HK-2 (cell line): ENCODE data around the gene NGB.

Experiments used
- DNase-seq: peaks from one replicate; pipeline ENCODE4 v3.0.0-alpha.2; 2018; ENCODE audit not compliant: unreplicated experiment

NGB gene

DNA sequence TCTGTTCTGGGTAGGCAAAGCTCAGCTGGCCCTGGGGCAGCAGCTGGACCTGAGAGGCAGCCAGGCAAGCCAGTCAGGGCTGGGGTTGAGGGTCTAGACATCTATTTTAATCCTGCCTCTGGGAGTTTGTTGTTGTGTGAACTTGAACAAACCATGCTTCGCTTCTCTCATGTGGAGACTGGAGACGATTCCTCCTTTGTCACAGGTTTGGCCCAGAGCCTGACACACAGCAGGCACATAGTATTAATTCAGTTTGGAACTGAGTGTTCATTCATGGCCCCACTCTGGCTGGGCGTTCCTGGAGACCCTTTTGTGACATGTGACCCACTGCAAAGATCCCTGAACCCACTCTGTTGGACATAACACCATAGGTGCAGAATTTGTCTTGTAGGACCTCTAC lies 39.3 kb downstream of the NGB start:
- no peak for DNase-seq

DNA sequence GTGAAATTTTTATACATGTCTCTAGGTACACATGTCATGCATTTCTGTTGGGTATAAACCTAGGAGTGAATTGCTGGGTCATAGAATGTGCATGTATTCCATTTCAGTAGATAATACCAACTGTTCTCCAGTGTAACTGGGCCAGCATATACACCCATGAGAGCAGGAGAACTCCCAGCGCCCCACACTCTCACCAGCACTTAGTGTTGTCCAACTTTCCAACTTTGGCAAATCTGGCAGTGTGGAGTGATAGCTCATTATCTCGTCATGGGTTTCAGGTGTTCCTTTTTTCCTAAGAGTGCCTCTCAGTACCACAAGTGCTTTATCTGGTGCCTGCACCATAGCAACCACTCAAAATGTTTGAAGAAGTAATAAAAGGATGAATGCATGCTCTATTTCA lies 40.1 kb downstream of the NGB start:
- no peak for DNase-seq

DNA sequence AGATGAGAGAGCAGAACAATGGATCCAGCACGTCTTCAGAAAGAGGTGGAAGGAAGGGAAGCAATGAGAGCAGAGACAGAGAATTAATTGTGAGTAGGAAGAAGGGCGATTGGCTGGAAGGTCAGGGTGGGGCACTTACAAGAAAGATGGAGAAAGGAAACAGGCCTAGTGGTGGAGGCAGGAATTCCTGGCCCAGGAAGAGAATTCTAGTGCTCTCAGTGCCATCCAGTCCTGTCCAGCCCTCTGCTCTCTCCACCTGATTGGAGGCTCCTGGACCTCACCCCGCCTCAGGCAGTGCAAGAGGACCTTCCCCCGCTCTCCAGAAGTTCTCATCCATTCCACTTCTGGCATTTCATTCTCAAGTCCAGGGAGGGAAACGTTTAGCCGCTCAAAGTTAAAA lies 43.0 kb downstream of the NGB start:
- no peak for DNase-seq

DNA sequence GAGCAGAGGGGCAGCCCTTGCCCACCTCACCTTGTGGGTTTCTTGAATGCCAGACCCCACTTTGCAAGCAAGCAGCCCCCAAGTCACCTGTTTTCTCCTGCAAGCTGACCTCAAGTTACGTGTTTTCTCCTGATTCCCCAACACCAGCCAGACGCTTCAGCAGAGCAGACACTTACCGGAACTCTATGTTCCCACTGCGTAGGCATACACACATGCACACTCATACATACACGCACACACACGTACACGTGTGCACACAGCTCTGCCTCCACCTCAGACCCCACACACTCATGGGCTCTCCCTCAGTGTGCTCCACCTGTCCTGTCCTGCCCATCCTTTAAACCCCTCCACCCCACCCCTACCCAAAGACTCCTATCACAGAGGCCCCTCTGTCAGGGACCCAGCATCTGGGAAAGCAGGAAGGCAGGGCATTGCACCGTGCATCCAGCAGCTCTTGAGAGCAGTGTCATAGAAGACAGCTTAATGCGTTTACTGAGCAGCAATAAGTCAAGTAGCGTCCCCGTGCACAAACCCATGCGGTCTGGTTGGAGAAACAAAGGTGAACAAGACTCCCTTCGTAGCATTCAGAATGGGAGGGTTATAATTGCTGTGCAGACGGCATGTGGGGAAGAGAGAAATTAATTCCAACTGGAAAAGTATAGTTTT lies 45.0 kb downstream of the NGB start:
- no peak for DNase-seq

DNA sequence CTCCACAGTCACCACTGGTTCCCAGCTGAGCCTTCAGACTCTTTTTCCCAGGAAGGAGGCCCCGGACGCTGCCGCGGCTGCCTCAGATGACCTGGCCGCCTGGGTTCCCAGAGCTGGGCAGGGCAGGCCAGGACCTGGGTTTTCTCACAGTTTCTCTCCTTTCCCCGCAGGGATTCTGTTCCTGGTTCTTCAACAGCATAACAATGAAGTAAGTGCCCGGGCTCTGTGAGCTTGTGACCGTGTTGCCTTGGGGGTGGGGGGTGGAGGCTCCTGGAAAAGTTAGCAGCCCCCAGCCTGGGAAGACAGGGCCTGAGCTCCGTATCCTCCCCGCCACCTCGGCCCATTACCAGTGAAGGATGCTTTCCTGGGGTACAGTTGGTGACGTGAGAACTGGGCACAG lies 45.8 kb downstream of the NGB start:
- no peak for DNase-seq

DNA sequence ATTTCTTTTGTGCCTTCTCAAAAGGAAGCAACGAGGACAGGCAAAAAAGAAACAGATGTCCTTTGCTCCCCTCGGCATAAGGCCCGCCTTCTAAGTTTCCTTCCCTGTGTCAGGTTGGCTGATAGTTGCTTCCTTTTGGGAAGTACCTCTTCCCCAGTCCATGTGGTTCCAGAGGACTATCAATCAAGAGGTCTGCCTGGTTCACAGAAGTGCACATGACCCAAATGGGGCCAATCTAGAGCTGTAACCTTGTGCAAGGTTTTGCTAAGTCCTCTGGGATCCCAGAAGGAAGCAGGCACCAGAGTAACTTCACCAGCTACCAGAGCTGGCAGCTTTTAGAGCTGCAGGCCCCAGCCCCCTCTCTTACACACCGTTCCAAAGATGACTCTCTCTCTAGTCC lies 46.8 kb downstream of the NGB start:
- DNase-seq = no peak

DNA sequence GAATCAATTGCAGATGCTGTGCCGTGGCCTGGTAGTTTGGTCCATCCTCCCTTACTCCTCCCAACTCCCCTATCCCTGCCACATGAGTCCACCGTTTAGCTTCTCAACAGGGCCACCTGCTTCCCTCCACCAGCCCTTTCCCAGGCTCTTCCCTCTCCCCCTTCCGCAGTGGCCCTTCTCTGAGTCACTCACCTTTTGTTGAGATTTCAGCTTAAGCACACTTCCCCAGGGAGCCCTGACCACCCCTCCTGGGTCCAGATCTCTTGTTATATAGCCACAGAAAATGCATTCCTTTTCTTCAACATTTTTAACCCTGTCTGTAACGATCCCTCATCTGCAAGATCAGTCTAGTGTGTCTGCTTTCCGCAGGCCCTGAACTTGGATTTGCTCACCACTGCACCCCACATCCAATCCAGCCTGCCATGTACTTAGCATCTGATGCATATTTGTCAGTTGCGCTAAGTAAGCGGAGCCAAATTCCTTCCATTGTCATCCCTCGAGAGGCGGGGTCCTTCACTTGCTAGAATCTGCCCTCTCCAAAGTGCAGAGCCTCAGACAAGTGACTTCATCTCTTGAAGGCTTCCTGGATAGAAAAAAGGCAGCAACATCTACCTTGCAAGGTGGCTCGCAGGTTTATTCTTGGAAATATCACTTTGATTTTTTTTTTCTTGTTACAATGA lies 48.3 kb downstream of the NGB start:
- DNase-seq = no peak

DNA sequence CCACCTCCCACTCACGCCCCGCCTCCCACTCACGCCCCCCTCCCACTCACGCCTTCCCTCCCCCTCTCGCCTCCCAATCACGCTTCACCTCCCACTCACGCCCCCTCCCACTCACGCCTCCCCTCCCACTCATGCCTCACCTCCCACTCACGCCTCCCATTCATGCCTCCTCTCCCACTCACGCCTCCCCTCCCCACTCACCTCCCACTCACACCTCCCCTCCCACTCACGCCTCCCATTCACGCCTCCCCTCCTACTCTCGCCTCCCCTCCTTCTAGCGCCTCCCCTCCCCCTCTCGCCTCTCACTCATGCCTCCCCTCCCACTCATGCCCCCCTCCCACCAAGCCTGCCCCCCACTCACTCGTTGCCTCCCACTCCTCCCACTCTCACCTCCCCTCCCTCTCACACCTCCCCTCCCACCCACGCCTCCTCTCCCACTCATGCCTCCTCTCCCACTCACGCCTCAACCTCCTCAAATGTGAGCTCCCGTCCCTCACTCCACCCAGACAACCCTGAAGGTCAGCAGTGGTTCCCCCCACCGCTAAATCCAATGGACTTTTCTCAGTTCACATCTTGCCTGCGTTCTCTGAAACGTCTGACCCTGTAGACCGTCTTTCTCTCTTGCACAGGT lies 49.6 kb downstream of the NGB start:
- DNase-seq = no peak

DNA sequence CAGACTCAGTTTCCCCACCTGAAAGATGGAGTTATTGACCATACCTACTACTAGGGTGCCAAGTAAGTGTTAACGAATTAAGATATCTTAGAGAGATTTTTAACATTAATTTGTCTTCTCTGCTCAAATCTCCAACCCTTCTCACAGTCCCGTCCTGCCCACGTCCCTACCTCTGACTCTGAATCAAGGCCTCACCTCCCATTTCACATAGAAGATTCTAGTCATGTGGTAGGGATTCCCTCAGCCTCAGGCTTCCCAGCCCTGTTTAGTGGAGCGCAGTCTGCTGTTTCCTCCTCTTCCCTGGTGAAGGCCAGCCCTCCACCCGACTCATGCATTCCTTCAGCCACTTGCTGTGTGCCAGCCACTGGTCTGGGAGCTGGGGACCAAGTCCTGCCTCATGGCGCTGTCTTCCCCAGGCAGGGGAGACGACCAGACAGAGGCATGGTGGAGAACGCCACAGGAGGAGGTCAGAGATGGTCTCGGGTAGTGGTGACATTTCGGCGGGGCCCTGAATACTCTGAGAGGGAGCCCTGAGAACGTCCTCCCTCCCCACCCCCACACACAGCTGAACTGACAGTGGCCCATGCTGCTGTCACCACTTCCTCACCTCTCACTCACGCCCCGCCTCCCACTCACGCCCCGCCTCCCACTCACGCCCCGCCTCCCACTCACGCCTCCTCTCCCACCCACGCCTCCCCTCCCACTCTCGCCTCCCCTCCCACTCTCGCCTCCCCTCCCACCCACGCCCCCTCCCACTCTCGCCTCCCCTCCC lies 50.6 kb downstream of the NGB start:
- peak; percentile 19 for DNase-seq

DNA sequence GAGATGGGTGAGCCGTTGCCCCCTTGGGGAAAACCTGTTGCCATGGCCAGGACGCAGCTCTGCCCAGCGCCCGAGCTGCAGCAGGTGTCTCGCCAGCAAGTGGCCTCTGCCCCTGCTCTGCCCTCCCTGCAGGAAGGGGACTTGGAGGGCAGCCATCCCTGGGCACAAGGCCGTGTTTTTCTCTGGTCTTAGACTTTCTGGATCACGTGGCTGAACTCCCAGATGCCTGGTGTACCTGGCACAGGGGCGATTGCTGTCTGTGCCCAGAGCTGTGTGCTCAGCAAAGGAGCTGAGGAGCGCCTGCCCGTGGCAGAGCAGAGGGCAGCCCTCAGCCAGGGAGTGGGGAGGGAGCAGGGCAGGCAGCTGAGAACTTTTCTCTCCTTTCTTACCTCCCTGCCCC lies 51.4 kb downstream of the NGB start:
- DNase-seq = no peak

DNA sequence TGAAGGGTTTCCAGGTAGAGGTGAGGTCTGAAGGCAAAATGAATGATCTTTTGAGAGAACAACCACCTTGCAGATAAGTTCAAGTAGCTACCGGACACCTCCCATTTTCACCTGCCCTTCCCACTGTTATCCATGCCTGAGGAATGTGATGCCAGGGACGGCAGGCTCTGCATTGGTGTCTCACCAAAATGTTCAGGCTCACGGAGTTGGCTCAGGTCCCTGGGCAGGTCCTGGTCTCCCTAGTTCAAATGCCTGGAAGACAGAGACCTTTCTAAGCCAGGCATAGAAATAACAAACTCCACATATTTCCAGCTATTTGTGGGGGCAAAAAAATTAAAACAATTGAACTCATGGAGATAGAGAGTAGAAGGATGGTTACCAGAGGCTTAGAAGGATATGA lies 53.5 kb downstream of the NGB start:
- DNase-seq = no peak
